Lung (tissue), 12 donors: ENCODE data around the gene HSD3B7. TPM values are rescaled to one million over a fixed set of nuclear protein-coding genes. Genes with fewer than 3 reads are reported as not detected.

Source experiments
- ATAC-seq: fragments of 200-7000 bp; cut with Tn5 transposase; one replicate; pipeline ENCODE4 v1.9.1; 2020; ENCODE audit warnings: moderate number of reproducible peaks; ENCODE audit not compliant: insufficient read depth, low FRiP score
- DNase-seq, 3 donors: peaks; one replicate each; pipeline ENCODE4 v3.0.0-alpha.2; 2013 to 2017
- H3K27ac ChIP-seq, 2 donors: one replicate each; pipeline ENCODE4 v1.5.1; 2013; ENCODE audit warnings: mild to moderate bottlenecking in 2 of 2, moderate library complexity in 2 of 2, control low read depth in 1 of 2, inconsistent platforms in 1 of 2, low read depth in 1 of 2, low read length in 1 of 2
- H3K27me3 ChIP-seq, 3 donors: one replicate each; pipeline ENCODE4 v1.5.1; 2013; ENCODE audit warnings: low read length in 2 of 3; ENCODE audit not compliant: control insufficient read depth in 3 of 3, insufficient read depth in 3 of 3
- H3K36me3 ChIP-seq, 4 donors: one replicate each; pipeline ENCODE4 v1.5.1; 2013; ENCODE audit warnings: low read length in 4 of 4, mild to moderate bottlenecking in 1 of 4, moderate library complexity in 1 of 4; ENCODE audit not compliant: control insufficient read depth in 4 of 4, insufficient read depth in 4 of 4
- H3K4me1 ChIP-seq, 5 donors: one replicate each; pipeline ENCODE4 v1.5.1; 2013; ENCODE audit warnings: low read length in 5 of 5, mild to moderate bottlenecking in 2 of 5, moderate library complexity in 1 of 5; ENCODE audit not compliant: control insufficient read depth in 5 of 5, insufficient read depth in 5 of 5
- H3K4me3 ChIP-seq: one replicate; pipeline ENCODE4 v1.5.1; 2013; ENCODE audit warnings: mild to moderate bottlenecking, control low read depth, moderate library complexity
- H3K9ac ChIP-seq, 2 donors: one replicate each; pipeline ENCODE4 v1.5.1; 2013; ENCODE audit warnings: low read length in 2 of 2, control low read depth in 1 of 2; ENCODE audit not compliant: insufficient read depth in 1 of 2
- H3K9me3 ChIP-seq, 4 donors: one replicate each; pipeline ENCODE4 v1.5.1; 2013; ENCODE audit warnings: low read length in 3 of 4, mild to moderate bottlenecking in 1 of 4, moderate library complexity in 1 of 4; ENCODE audit not compliant: control insufficient read depth in 4 of 4, insufficient read depth in 3 of 4
- WGBS, 2 donors: extraction: QIAGEN DNeasy Blood & Tissue Kit; methylation state at CpG; one replicate each; pipeline ENCODE4 v1.1.7; 2013; 5-methylcytosine and 5-hydroxymethylcytosine counted together
- polyA plus RNA-seq, 2 donors: library from polyadenylated mRNA; stranded (reverse); fragments of 200-250 nt; gene quantifications; one replicate each; pipeline ENCODE4 v1.2.1, GENCODE V29; 2013
- total RNA-seq, 2 donors: library from RNA; depleted of rRNA in 1 of 2; stranded (reverse); fragments of >200 nt in 1 of 2; gene quantifications; one replicate each; pipeline ENCODE4 v1.2.1, GENCODE V29; 2014 to 2021
- TF ChIP-seq, protein P1 (sequence below): IDR thresholded peaks from 2 replicates; pipeline ENCODE4 v1.5.1; 2012; ENCODE audit warnings: mild to moderate bottlenecking; ENCODE audit errors: control extremely low read depth, extremely low read depth
- donor health status: control.
- donor health status: control.
- donor health status: Bipolar disorder and iron deficiency.
- donor health status: healthy.
- donor health status: DM: yes; HTN: yes; CAD: no.

Gene HSD3B7
- total and polyA plus RNA-seq, 4 donors = 6.2 to 34.5 (median 20.7) TPM

DNA sequence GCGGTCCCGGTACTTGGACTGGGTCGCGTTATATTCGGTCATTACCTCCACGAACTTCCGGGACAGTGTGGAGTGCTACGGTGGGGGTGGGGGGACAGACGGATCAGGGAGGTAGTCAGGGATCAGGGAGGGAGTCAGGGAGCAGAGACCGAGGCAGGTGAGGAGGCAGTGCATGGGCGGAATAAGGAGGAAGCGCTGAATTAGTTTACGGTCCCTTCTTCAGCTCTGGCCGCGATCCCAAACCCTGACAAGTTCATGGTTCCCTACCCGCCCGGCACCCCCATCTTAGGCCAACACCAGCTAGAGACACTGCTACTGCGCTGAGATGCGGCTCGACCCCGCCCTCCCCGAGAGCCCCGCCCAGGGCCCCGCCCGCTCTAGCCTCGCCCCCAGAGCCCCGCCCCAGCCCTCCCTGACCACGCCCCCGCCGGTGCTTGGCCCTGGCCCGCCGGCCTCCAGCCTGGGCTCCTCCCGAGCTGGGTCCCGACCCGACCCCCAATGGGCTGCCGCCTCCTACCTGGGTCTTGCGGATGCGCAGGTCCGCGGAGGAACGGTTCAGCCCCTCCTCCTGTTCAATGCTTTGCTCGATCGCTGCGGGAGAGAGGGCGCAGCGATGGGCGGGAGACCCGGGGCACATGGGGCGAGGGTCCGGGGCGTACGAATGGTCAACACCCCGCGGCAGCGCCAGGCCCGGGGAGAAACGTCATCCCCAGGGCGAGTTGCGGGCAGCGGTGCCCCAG, 12.1 kb downstream of the HSD3B7 start:
- Histone ChIP-seq H3K36me3 (no peaks in the 10 kb centered on the region), H3K4me1 (peaks cover 0 to 5% (median 4%) of the 10 kb centered on the region in 5 donors), H3K9me3 (no peaks in the 10 kb centered on the region), H3K4me3 (peak overlapping the region; percentile 18), H3K27ac (peak overlapping the region in 1 of 2 donors; percentile 57), H3K9ac (peak overlapping the region in 1 of 2 donors; percentile 23), H3K27me3 (peaks cover 0 to 22% (median 6%) of the 10 kb centered on the region in 3 donors)
- TF ChIP-seq, protein P1, sequence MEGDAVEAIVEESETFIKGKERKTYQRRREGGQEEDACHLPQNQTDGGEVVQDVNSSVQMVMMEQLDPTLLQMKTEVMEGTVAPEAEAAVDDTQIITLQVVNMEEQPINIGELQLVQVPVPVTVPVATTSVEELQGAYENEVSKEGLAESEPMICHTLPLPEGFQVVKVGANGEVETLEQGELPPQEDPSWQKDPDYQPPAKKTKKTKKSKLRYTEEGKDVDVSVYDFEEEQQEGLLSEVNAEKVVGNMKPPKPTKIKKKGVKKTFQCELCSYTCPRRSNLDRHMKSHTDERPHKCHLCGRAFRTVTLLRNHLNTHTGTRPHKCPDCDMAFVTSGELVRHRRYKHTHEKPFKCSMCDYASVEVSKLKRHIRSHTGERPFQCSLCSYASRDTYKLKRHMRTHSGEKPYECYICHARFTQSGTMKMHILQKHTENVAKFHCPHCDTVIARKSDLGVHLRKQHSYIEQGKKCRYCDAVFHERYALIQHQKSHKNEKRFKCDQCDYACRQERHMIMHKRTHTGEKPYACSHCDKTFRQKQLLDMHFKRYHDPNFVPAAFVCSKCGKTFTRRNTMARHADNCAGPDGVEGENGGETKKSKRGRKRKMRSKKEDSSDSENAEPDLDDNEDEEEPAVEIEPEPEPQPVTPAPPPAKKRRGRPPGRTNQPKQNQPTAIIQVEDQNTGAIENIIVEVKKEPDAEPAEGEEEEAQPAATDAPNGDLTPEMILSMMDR = no peak
- DNase-seq = peak; percentile 39 to 55 (median 40)
- peak; percentile 91 for ATAC-seq
- WGBS, 2 donors = 3% methylated on average over 58 to 60 of the region's 60 CpGs

DNA sequence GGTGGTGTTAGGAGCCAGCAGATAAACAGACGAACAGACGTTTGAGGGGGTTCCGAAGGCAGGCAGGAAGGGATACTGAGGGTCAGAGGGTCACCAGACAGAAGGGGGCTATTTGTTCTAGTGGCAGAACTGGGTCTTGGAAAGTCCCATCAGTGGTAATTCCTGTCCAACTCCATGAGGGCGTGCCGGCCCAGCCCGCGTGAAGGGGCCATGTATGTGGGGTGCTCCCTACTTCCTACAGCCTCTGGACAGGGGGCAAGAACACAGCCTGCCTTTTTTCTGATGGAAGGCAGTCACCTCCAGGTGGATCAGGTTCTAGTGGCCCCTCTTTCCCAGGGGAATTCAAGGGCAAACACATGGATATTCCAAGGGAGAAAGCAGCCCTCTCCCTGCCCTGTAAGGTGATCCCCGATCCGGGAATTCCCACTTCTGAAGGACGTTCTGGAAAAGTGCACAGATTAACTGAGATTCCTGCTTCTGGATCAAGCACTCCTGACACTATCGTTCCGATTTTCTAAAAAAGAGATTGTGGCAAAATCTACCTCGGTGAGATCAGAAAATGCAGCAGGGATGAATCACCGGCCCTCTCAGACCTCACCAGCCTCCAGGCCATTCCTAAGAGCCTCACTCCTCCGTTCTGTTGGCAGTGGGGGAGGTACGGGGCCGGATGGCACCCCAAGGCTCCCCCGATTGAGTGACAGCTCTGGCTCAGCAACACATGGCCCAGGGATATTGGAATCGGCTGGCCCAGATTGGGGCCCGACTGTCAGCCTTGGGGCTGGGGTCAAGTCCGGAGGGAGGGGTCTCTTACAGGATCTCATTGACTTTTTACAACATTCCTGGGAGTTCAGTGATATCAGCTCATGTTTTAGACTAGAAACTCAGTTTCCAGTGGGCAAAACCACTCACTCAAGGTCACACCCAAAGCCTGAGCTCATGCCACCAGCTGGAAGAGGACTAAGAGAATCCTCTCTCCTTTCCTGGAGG, 13.0 kb downstream of the HSD3B7 start:
- Histone ChIP-seq H3K4me1 (peaks cover 0 to 5% (median 4%) of the 10 kb centered on the region in 5 donors), H3K27me3 (peaks cover 0 to 19% (median 6%) of the 10 kb centered on the region in 3 donors), H3K27ac (no peak overlapping the region), H3K9ac (no peak overlapping the region), H3K9me3 (no peaks in the 10 kb centered on the region), H3K36me3 (no peaks in the 10 kb centered on the region), H3K4me3 (no peak overlapping the region)
- TF ChIP-seq, protein P1 = no peak
- DNase-seq (no peak), ATAC-seq (peak; percentile 61)
- WGBS, 2 donors = 58 to 79% methylated on average over 21 of the region's 21 CpGs

DNA sequence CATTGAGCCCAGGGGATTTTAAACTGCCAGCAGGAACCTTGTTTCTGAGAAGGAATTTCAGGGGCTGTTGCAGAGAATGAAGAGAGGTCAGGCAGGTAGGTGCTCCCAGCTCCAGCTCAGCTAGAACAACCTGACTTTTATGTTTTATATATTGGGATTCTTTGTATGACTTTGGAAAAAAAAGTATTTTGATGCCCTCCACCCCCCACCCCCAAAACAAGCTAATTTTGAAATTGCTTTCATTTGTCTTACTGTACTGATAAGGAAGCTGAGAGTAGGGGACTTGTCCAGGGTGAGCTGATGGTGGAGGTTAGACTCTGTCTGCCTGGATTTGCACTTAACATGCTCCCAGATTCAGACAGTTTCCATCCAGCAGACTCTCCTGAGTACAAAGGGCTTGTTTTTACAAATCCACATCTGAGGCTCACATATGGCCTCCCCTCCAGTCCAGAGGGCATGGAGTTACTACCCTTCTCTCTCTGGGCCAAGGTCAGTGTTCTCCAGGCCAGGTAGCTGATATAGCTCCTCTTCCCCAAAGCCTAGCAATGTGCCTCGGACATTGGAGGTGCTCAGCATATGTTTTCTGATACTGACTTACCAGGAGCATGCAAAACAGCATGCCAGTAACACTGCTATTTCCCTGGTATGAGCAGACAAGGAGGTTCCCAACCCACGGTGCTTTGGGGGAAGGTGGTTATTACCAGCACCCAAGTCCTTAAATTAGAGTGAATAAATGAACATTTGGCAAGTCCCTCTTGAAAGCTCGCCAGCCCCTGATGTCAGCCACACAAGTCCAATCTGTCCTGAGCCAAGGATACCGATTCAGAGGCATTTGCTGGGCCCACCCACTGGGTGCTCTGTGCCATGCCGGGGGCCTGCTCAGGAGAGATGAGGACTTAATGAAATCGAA, 14.1 kb downstream of the HSD3B7 start:
- H3K27ac ChIP-seq = no peak overlapping the region
- no peaks in the 10 kb centered on the region for H3K9me3 ChIP-seq
- peaks cover 0 to 19% (median 6%) of the 10 kb centered on the region in 3 donors for H3K27me3 ChIP-seq
- no peak overlapping the region for H3K9ac ChIP-seq
- no peaks in the 10 kb centered on the region for H3K36me3 ChIP-seq
- H3K4me1 ChIP-seq = peaks cover 0 to 5% (median 4%) of the 10 kb centered on the region in 5 donors
- 75 to 89% methylated on average over 6 of the region's 6 CpGs for WGBS, 2 donors
- ATAC-seq (no peak), DNase-seq (no peak)
- H3K4me3 ChIP-seq = no peak overlapping the region
- TF ChIP-seq, protein P1 = no peak
